SJCRH30 (cell line): ENCODE data around the gene MTHFD1L. TPM values are rescaled to one million over a fixed set of nuclear protein-coding genes. Genes with fewer than 3 reads are reported as not detected.

Experiments
- DNase-seq, 2 experiments: peaks; one replicate each; pipeline ENCODE4 v3.0.0-alpha.2; 2015 to 2020
- H3K27ac ChIP-seq: fragments of 250-450 bp; sonication (Bioruptor Pico); 2 replicates; pipeline ENCODE4 v1.5.1; 2020; ENCODE audit warnings: mild to moderate bottlenecking, moderate library complexity
- H3K27me3 ChIP-seq: fragments of 250-450 bp; sonication (Bioruptor Pico); 2 replicates; pipeline ENCODE4 v1.5.1; 2020; ENCODE audit warnings: mild to moderate bottlenecking, moderate library complexity
- H3K36me3 ChIP-seq: fragments of 250-450 bp; sonication (Bioruptor Pico); 2 replicates; pipeline ENCODE4 v1.5.1; 2020; ENCODE audit warnings: mild to moderate bottlenecking, moderate library complexity
- H3K4me1 ChIP-seq: fragments of 250-450 bp; sonication (Bioruptor Pico); 2 replicates; pipeline ENCODE4 v1.5.1; 2020; ENCODE audit warnings: mild to moderate bottlenecking, moderate library complexity
- H3K4me3 ChIP-seq: fragments of 250-450 bp; sonication (Bioruptor Pico); 2 replicates; pipeline ENCODE4 v1.5.1; 2020; ENCODE audit warnings: mild to moderate bottlenecking, moderate library complexity
- H3K9me3 ChIP-seq: fragments of 250-450 bp; sonication (Bioruptor Pico); replicated peaks from 2 replicates; pipeline ENCODE4 v1.5.1; 2020; ENCODE audit warnings: mild to moderate bottlenecking, moderate library complexity
- total RNA-seq: library from RNA; depleted of rRNA; stranded (reverse); fragments of >200 nt; shearing (Covaris generic); gene quantifications from 2 replicates; pipeline ENCODE4 v1.2.3, GENCODE V29; 2014

The MTHFD1L gene
- total RNA-seq, 1 experiment from 2014 or later: 51.3 TPM

DNA sequence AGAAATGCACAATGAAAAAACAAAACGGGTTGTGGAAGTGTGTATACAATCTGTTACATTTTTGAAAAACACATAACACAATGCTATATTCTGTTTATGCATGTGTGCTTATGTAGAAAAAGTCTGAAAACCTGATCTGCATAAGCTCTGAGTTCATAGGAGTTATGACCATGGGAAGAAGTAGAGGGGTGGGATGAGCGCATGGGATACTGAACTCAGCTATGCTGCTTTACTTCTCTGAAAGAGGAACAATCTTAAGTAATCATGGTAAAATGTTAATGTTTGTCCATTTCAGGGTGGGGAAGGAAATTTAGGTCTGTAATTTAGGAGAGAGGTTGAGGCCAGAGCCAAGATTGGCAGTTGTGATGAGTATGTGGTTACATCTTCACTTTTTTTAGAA, 126.8 kb downstream of the MTHFD1L start:
- Histone ChIP-seq H3K4me3 (no peak overlapping the region), H3K27ac (no peak overlapping the region), H3K36me3 (peaks cover 30% of the 10 kb centered on the region), H3K27me3 (no peaks in the 10 kb centered on the region), H3K9me3 (0 out of 2 replicates have a peak, but pooled peaks cover 3% of the 10 kb centered on the region), H3K4me1 (no peaks in the 10 kb centered on the region; the same call in 1 of the 2 replicates)
- no peak for DNase-seq

- H3K36me3 ChIP-seq: peaks cover 30% of the 10 kb centered on the region
- H3K27me3 ChIP-seq: no peaks in the 10 kb centered on the region
- H3K9me3 ChIP-seq: 0 out of 2 replicates have a peak, but pooled peaks cover 3% of the 10 kb centered on the region
- H3K27ac ChIP-seq: no peak overlapping the region
- no peaks in the 10 kb centered on the region; the same call in 1 of the 2 replicates for H3K4me1 ChIP-seq
- no peak for DNase-seq
- H3K4me3 ChIP-seq: no peak overlapping the region
These were observed 127.2 kb downstream of the MTHFD1L start for GRCh38 chr6:150992703-150993102.

DNA sequence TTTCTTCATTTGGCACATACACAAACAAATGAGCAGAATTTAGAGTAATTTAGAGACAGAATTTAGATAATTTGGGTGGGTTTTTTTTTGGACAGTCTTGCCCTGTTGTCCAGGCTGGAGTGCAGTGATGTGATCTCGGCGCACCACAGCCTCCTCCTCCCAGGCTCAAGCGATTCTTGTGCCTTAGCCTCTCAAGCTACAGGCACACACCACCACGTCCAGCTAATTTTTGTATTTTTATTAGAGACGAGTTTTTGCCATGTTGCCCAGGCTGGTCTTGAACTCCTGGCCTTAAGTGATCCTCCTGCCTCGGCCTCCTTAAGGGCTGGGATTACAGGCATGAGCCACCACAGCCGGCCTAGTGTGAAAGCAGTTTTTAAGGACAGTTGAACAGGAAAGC, 127.8 kb downstream of the MTHFD1L start:
- Histone ChIP-seq H3K27me3 (no peaks in the 10 kb centered on the region), H3K4me3 (no peak overlapping the region), H3K4me1 (no peaks in the 10 kb centered on the region; the same call in 1 of the 2 replicates), H3K9me3 (0 out of 2 replicates have a peak, but pooled peaks cover 3% of the 10 kb centered on the region), H3K36me3 (peaks cover 31% of the 10 kb centered on the region), H3K27ac (no peak overlapping the region)
- DNase-seq: no peak

DNA sequence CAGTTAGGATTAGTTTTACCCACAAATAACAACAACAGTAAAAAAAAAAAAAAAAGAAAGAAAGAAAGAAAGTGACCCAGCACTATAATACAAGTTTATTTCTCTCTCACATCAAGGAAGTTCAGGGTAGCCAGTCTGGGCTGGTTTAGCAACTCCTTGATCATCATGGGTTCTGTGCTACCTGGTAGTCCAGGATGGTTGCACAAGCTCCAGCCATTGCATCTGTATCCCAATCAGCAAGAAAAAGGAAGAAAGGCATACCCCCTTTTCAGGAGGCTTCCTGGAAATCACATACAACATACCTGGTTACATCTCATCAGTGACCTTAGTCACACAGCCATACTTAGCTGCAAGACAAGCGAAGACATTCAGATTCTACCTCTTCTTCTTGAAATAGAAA, 128.5 kb downstream of the MTHFD1L start:
- H3K27ac ChIP-seq: no peak overlapping the region
- H3K36me3 ChIP-seq: peaks cover 29% of the 10 kb centered on the region
- H3K4me1 ChIP-seq: no peaks in the 10 kb centered on the region; the same call in 1 of the 2 replicates
- no peak for DNase-seq
- 0 out of 2 replicates have a peak, but pooled peaks cover 3% of the 10 kb centered on the region for H3K9me3 ChIP-seq
- no peak overlapping the region for H3K4me3 ChIP-seq
- H3K27me3 ChIP-seq: no peaks in the 10 kb centered on the region

DNA sequence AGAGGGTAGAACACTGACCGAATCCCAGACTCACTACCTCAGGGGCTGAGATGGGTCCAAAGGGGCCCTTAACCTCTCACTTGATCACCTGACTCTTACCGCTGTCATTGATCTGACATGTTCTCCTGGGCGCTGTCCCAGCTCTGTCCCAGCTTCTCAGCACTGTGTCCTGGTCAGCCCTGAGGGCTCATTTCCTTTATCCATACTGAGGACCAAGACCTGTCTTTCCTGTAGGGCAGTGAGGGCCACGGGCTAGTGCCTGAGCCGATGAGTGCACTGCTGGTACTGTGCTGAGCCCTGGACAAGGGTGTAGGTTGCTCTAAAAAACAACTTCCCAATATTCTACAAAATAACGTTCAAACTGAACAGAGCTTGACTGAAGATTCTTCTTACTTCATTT, 131.5 kb downstream of the MTHFD1L start:
- no peak for DNase-seq
- Histone ChIP-seq H3K27ac (no peak overlapping the region), H3K27me3 (no peaks in the 10 kb centered on the region), H3K9me3 (0 out of 2 replicates have a peak, but pooled peaks cover 3% of the 10 kb centered on the region), H3K4me1 (0 out of 2 replicates have a peak, but pooled peaks cover 4% of the 10 kb centered on the region), H3K4me3 (no peak overlapping the region), H3K36me3 (peaks cover 21% of the 10 kb centered on the region)

- Histone ChIP-seq H3K27ac (no peak overlapping the region), H3K27me3 (no peaks in the 10 kb centered on the region), H3K4me1 (peaks cover 4% of the 10 kb centered on the region; the same call in 1 of the 2 replicates), H3K9me3 (0 out of 2 replicates have a peak, but pooled peaks cover 2% of the 10 kb centered on the region), H3K4me3 (no peak overlapping the region), H3K36me3 (peaks cover 15% of the 10 kb centered on the region)
- DNase-seq: no peak
These were observed 133.6 kb downstream of the MTHFD1L start for GRCh38 chr6:150999107-150999506.

- Histone ChIP-seq H3K27ac (no peak overlapping the region), H3K4me1 (peaks cover 9% of the 10 kb centered on the region; the same call in 1 of the 2 replicates), H3K4me3 (no peak overlapping the region), H3K9me3 (no peaks in the 10 kb centered on the region), H3K27me3 (no peaks in the 10 kb centered on the region), H3K36me3 (peaks cover 10% of the 10 kb centered on the region)
- DNase-seq: no peak
These were observed 134.1 kb downstream of the MTHFD1L start for GRCh38 chr6:150999576-150999975.

DNA sequence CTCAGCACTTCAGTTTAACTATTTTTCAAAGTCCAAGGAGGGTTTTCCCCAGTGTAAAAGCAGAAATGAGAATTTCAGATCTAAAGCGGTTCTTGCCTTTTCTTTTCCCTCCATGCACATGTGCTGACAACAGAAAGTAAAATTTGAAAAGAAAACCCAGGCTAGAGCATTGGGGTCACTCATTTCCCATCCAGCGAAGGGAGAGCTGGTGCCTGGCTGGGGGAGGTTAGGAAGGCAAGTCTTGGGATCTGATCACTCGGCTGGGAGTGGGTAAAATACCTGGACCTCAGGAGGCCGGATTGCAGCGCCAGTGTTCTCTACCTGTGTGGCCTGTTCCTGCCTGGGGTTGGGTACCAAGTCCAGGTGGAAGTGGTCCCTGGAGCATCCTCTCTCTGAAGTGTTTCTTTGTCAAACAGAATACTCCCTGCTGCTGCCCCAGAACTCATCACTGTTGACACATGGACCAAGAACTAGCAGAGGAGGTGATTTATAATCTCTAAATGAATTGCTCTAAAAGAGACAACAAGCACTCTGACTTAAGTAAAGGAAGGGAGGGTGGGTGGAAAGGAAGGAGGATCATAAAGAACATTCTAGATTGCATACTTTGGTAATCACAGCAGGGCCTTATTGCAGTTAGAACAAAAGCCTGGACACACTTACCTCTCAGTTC, 136.0 kb downstream of the MTHFD1L start:
- Histone ChIP-seq H3K36me3 (peaks cover 6% of the 10 kb centered on the region; the same call in 1 of the 2 replicates), H3K27ac (no peak overlapping the region), H3K4me3 (no peak overlapping the region), H3K4me1 (peaks cover 11% of the 10 kb centered on the region; the same call in 1 of the 2 replicates), H3K27me3 (no peaks in the 10 kb centered on the region), H3K9me3 (no peaks in the 10 kb centered on the region)
- DNase-seq: no peak

GRCh38 chr6:151002057-151002450, 136.6 kb downstream of the MTHFD1L start:
- Histone ChIP-seq H3K36me3 (peaks cover 6% of the 10 kb centered on the region; the same call in 1 of the 2 replicates), H3K9me3 (no peaks in the 10 kb centered on the region), H3K4me3 (no peak overlapping the region), H3K27me3 (no peaks in the 10 kb centered on the region), H3K27ac (no peak overlapping the region), H3K4me1 (peaks cover 11% of the 10 kb centered on the region; the same call in 1 of the 2 replicates)
- no peak for DNase-seq

DNA sequence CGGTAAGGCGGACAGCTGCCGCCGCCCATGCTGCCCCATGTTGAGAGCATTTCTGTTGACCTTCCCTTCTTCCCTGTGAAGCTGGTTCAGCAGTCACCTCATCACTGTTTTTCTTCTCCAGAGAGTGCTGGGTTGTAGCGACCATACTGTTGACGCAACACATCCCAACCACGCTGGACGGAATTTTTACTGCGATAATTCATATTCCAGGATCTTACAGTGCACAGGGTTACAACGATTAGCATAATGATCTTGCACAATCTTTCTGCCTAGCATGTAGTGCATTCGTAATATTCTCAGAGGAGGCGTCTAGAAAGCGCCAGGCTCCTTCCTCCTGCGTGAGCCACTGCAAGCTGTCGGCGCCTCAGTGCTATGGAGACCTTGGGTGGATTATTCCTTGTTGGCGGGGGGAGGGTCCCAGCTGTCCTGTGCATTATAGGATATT, 137.0 kb downstream of the MTHFD1L start:
- Histone ChIP-seq H3K27ac (no peak overlapping the region), H3K27me3 (no peaks in the 10 kb centered on the region), H3K36me3 (peaks cover 6% of the 10 kb centered on the region; the same call in 1 of the 2 replicates), H3K4me3 (no peak overlapping the region), H3K4me1 (peaks cover 11% of the 10 kb centered on the region; the same call in 1 of the 2 replicates), H3K9me3 (no peaks in the 10 kb centered on the region)
- DNase-seq: no peak

- Histone ChIP-seq H3K4me3 (no peak overlapping the region), H3K36me3 (peaks cover 6% of the 10 kb centered on the region), H3K9me3 (no peaks in the 10 kb centered on the region), H3K27me3 (no peaks in the 10 kb centered on the region), H3K4me1 (peaks cover 11% of the 10 kb centered on the region; the same call in 1 of the 2 replicates), H3K27ac (no peak overlapping the region)
- no peak for DNase-seq
These were observed 139.0 kb downstream of the MTHFD1L start for GRCh38 chr6:151004383-151005024.

GRCh38 chr6:151005164-151005563, 139.7 kb downstream of the MTHFD1L start:
- Histone ChIP-seq H3K36me3 (peaks cover 6% of the 10 kb centered on the region), H3K27ac (no peak overlapping the region), H3K9me3 (no peaks in the 10 kb centered on the region), H3K4me3 (no peak overlapping the region), H3K27me3 (no peaks in the 10 kb centered on the region), H3K4me1 (peaks cover 7% of the 10 kb centered on the region; the same call in 1 of the 2 replicates)
- no peak for DNase-seq

DNA sequence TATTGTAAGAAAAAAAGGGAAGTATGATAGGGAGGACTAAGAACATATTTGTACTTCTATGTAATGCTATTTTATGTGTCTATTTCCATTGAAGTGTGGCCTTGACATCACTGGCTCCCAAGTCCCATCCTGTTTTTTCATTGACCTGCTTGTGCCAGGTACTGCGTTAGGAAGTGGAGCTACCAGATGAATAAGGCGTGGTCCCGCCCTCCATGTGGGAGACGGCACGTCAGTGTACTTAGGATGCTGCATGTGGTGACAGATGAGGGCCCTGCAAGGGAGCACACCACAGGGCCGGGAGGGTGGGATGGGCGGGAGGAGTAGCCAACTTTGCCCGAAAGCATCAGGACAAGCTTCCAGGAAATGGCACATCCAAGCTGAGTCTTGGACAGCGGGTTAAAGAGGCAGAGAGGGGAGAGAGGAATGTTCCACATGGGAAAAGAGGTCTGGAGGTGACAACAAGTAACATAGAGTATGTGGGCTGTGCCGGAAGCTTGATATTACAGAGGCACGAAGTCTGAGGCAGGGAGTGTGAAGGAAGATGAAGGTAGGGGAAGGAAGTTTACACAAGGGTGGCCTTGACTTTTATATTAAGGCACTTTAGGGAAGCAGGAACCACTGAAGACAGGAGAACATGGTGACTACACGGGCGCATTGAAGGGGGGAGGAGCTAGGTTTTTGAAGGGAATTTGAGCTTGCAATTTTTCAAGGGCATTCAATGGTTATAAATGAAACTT, 140.6 kb downstream of the MTHFD1L start:
- Histone ChIP-seq H3K27me3 (no peaks in the 10 kb centered on the region), H3K9me3 (no peaks in the 10 kb centered on the region), H3K4me3 (no peak overlapping the region), H3K36me3 (peaks cover 6% of the 10 kb centered on the region), H3K4me1 (peaks cover 7% of the 10 kb centered on the region; the same call in 1 of the 2 replicates), H3K27ac (no peak overlapping the region)
- no peak for DNase-seq

DNA sequence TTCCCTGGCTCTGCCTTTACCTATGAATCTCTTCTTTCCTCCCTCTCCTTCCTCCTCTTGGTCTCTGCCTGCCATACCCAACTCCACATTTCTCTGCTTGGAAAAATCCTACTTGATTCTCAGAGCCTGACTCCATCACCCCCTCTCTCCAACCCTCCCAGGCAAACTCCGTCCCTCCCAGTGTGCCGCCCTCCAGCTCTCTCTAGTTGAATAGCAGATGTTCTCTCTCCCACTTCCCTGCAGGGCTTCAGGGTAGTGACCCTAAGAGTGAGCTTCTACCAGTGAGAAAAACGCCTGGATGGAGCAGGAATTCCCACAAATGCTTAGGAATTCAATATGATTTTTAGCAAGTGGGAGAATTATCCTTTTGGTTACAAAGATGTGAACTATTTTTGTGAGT, 141.6 kb downstream of the MTHFD1L start:
- no peak for DNase-seq
- H3K9me3 ChIP-seq: no peaks in the 10 kb centered on the region
- no peaks in the 10 kb centered on the region for H3K27me3 ChIP-seq
- H3K36me3 ChIP-seq: peaks cover 6% of the 10 kb centered on the region
- H3K4me3 ChIP-seq: no peak overlapping the region
- H3K27ac ChIP-seq: no peak overlapping the region
- peaks cover 7% of the 10 kb centered on the region; the same call in 1 of the 2 replicates for H3K4me1 ChIP-seq
